ENCODE measurements around the gene DCLK2.

DNA sequence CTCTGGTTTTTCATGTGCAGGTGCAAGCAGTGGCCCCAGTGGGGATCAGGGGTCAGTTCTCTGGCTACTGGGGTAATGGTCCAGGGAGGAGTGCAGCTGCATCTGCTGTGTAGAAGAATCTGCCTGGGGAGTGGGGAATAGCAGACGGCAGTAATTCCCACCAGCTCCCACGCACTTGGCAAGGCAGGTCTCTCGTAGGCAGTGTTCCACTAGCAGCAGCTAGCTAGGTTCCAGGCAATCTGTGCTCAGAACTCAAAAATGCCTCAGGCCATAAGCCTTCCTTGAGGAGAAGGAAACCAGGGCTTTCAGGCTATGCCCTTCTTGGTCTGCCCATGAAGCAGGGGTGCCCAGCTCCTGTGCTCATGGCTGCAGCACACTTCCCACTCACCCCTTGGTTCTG is 38.8 kb downstream of the DCLK2 start:
- TF ChIP-seq, protein P1, sequence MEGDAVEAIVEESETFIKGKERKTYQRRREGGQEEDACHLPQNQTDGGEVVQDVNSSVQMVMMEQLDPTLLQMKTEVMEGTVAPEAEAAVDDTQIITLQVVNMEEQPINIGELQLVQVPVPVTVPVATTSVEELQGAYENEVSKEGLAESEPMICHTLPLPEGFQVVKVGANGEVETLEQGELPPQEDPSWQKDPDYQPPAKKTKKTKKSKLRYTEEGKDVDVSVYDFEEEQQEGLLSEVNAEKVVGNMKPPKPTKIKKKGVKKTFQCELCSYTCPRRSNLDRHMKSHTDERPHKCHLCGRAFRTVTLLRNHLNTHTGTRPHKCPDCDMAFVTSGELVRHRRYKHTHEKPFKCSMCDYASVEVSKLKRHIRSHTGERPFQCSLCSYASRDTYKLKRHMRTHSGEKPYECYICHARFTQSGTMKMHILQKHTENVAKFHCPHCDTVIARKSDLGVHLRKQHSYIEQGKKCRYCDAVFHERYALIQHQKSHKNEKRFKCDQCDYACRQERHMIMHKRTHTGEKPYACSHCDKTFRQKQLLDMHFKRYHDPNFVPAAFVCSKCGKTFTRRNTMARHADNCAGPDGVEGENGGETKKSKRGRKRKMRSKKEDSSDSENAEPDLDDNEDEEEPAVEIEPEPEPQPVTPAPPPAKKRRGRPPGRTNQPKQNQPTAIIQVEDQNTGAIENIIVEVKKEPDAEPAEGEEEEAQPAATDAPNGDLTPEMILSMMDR (IDR thresholded peaks at IDR 0.05; ENCODE audit: low read length), result no peak
- no peak for TF ChIP-seq EZH2 (IDR thresholded peaks at IDR 0.05; ENCODE audit: borderline replicate concordance, low read length)

All from OCI-LY1 (cell line).